Measurements from ENCODE around the gene PXT1.

DNA sequence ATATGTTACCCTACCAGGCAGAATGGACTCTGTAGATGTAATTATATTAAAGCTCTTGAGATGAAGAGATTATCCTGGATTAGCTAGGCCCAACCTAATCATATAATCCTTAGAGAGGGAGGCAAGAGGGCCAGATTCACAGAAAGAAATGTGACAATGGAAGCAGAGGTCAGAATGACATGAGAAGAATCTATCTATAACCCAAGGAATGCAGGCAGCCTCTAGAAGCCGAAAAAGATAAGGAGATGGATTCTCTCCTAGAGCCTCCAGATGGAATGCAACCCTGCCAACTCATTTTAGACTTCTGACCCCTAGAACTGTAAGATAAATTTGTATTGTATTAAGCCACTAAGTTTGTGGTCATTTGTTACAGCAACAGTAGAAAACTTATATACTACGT, 12.3 kb downstream of the PXT1 start:
- no peak for TF ChIP-seq SMC3 (conservative IDR thresholded peaks at IDR 0.05; ENCODE audit: insufficient read depth, low read depth, low read length)
- no peak for TF ChIP-seq ATF3 (IDR thresholded peaks at IDR 0.05)
- TF ChIP-seq ATF3 (CRISPR knock-in tag; conservative IDR thresholded peaks at IDR 0.05): no peak
- no peak for TF ChIP-seq ZBTB1 (CRISPR knock-in tag; IDR thresholded peaks at IDR 0.05; ENCODE audit: borderline replicate concordance, low read depth)
- TF ChIP-seq, protein P1, sequence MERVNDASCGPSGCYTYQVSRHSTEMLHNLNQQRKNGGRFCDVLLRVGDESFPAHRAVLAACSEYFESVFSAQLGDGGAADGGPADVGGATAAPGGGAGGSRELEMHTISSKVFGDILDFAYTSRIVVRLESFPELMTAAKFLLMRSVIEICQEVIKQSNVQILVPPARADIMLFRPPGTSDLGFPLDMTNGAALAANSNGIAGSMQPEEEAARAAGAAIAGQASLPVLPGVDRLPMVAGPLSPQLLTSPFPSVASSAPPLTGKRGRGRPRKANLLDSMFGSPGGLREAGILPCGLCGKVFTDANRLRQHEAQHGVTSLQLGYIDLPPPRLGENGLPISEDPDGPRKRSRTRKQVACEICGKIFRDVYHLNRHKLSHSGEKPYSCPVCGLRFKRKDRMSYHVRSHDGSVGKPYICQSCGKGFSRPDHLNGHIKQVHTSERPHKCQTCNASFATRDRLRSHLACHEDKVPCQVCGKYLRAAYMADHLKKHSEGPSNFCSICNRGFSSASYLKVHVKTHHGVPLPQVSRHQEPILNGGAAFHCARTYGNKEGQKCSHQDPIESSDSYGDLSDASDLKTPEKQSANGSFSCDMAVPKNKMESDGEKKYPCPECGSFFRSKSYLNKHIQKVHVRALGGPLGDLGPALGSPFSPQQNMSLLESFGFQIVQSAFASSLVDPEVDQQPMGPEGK (CRISPR knock-in tag; IDR thresholded peaks at IDR 0.05; ENCODE audit: borderline replicate concordance): no peak
- TF ChIP-seq ELF1 (tag; IDR thresholded peaks at IDR 0.05): no peak
- no peak for TF ChIP-seq ZBTB17 (CRISPR knock-in tag; IDR thresholded peaks at IDR 0.05)
- TF ChIP-seq CEBPZ (IDR thresholded peaks at IDR 0.05; ENCODE audit: borderline replicate concordance, low read depth, low read length): no peak
- TF ChIP-seq ARID2 (IDR thresholded peaks at IDR 0.05): no peak
- no peak for TF ChIP-seq SIN3A (IDR thresholded peaks at IDR 0.05; ENCODE audit: borderline replicate concordance in 2 of 2, control insufficient read depth in 1 of 2, low read depth in 2 of 2, low read length in 2 of 2)
